CD4-positive, alpha-beta T cell treated with Interleukin-15 for 4 hours (primary cell): ENCODE measurements around the gene IMPA2.

Experiments used
- DNase-seq: peaks from one replicate; pipeline ENCODE4 v3.0.0-alpha.2; 2020; ENCODE audit warnings: low spot score

Gene IMPA2

GRCh38 chr18:12008842-12009580, 27.7 kb downstream of the IMPA2 start:
- DNase-seq = no peak

- DNase-seq = no peak
Measured at GRCh38 chr18:12009581-12010140, 28.4 kb downstream of the IMPA2 start.

- no peak for DNase-seq
Measured at GRCh38 chr18:12010187-12010802, 29.0 kb downstream of the IMPA2 start.

- DNase-seq = no peak
Measured at GRCh38 chr18:12011199-12011956, 30.1 kb downstream of the IMPA2 start.

- no peak for DNase-seq
Measured at GRCh38 chr18:12011957-12012549, 30.7 kb downstream of the IMPA2 start.

GRCh38 chr18:12012697-12013096, 31.4 kb downstream of the IMPA2 start:
- DNase-seq = no peak

- DNase-seq = no peak
Measured at GRCh38 chr18:12013186-12013916, 32.0 kb downstream of the IMPA2 start.

GRCh38 chr18:12014086-12014485, 32.8 kb downstream of the IMPA2 start:
- DNase-seq = no peak

GRCh38 chr18:12014521-12015415, 33.5 kb downstream of the IMPA2 start:
- DNase-seq = no peak

- DNase-seq = no peak
Measured at GRCh38 chr18:12015416-12016062, 34.2 kb downstream of the IMPA2 start.

GRCh38 chr18:12017081-12017480, 35.8 kb downstream of the IMPA2 start:
- no peak for DNase-seq

DNA sequence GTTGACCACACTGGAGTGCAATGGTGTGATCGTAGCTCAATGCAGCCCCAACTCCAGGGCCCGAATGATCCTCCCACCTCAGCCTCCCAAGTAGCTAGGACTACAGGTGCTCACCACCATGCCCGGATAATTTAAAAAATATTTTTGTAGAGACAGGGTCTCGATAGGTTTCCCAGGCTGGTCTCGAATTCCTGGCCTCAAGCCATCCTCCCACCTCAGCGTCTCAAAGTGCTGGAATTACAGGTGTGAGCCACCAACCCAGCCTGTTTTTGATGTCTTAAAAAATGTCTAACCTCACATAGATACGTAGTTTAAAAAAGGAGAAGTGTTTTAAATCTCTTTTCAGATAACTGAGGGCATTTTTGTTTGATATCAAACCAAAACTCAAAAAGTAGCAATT, 37.6 kb downstream of the IMPA2 start:
- DNase-seq = no peak

DNA sequence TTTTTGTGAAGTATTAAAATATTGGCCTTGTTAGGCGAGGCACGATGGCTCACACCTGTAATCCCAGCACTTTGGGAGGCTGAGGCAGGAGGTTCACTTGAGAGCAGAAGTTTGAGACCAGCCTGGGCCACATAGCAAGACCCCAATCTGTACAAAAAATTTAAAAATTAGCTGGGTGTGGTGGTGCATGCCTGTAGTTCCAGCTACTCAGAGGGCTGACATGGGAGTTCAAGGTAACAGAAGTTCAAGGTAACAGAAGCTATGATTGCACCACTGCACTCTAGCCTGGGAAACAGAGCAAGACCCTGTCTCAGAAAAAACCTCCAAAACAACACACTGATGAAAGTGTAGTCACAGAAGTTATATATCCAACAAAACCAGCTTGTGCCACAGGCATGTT, 39.8 kb downstream of the IMPA2 start:
- DNase-seq = no peak

DNA sequence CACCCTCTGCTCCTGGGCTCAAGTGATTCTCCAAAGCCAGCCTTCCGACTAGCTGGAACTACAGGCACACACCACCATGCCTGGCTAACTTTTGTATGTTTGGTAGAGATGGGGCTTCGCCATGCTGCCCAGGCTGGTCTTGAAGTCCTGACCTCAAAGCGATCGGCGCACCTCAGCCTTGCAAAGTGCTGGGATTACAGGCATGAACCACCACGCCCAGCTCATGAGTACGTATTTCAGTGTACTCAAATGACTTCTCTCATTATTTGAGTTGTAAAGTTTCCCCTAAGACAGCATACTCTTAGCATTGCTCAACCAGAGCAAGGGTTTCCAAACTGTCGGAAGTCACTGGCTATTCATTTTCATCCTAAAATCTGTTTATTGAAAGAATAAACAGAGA, 40.3 kb downstream of the IMPA2 start:
- no peak for DNase-seq

- DNase-seq = no peak
Measured at GRCh38 chr18:12023375-12023774, 42.1 kb downstream of the IMPA2 start.

GRCh38 chr18:12026562-12026961, 45.3 kb downstream of the IMPA2 start:
- no peak for DNase-seq

- no peak for DNase-seq
Measured at GRCh38 chr18:12027046-12027445, 45.7 kb downstream of the IMPA2 start.

DNA sequence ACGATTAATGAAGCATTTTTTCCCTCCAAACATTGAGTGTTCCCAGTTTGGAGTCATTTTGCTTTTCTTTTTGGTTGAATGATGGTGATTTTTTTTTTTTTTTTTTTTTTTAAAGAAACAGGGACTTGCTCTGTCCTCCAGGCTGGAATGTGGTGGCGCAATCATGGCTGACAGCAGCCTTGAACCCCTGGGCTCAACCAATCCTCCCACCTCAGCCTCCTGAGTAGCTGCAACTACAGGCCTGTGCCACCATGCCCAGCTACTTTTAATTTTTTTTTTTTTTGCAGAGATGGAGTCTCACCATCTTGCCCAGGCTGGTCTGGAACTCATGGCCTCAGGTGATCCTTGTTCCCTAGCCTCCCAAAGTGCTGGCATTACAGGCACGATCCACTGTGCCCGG, 46.2 kb downstream of the IMPA2 start:
- DNase-seq = no peak

GRCh38 chr18:12028040-12028628, 46.8 kb downstream of the IMPA2 start:
- DNase-seq = no peak

DNA sequence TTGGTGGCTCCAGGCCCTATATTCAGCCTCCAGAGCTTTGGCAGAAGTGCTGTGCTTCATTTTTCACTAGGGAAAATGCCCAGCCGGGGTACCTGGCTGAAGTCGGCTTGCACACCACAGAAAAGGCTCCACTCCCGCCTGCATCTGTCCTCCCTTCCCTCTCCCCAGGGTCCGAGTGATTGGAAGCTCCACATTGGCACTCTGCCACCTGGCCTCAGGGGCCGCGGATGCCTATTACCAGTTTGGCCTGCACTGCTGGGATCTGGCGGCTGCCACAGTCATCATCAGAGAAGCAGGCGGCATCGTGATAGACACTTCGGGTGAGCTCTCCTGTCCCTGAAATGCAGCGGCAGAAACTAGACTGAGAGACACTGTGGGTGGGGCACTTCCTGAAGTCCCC, 47.4 kb downstream of the IMPA2 start:
- no peak for DNase-seq
